HG02840 (cell line): ENCODE measurements around the gene RASGRP1.

Experiments
- ATAC-seq: cut with Tn5 transposase; IDR thresholded peaks from one replicate; pipeline ENCODE4 v1.9.1; 2021; ENCODE audit warnings: mild to moderate bottlenecking, moderate library complexity, moderate number of reproducible peaks; ENCODE audit not compliant: unreplicated experiment, low FRiP score

RASGRP1 gene

GRCh38 chr15:38539008-38539343 is 25.6 kb downstream of the RASGRP1 start:
- ATAC-seq = no peak

GRCh38 chr15:38538328-38539007 is 26.1 kb downstream of the RASGRP1 start:
- ATAC-seq = no peak

- ATAC-seq = no peak
Observed at GRCh38 chr15:38536201-38536676, 28.4 kb downstream of the RASGRP1 start.

DNA sequence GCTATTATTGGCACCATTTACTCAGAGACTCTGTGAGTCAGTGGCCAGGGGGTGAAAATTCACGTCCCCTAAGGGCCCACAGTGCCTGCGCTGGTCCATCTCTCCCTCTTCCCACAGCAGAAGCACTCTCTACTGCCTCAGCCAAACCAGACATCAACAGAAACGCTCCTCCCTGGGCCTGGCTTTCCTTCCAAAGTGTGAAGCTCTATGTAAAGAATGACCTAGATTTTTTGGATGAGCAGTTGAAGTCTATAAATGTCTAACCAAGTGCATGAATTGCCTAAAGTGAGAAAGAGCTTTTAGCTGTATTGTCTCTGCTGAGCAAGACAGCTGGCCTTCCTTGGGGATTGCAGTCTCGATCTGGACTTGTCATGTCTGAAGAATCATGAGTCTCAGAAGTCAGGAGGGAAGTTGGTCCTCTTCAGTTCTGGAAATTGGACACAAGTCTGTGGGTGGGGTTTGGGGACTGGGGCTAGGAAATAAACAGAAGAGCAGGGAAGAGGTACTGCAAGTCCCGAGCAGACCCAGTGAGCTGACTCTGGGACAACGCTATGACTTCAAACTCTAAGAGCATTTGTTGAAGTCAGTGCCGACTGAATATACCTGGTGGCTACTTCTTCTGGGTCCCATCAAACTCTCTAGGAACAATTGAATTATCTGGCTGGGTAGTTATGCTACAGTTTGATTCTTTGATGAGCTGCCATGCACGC is 29.0 kb downstream of the RASGRP1 start:
- ATAC-seq = no peak

GRCh38 chr15:38534691-38535090 is 29.9 kb downstream of the RASGRP1 start:
- no peak for ATAC-seq

DNA sequence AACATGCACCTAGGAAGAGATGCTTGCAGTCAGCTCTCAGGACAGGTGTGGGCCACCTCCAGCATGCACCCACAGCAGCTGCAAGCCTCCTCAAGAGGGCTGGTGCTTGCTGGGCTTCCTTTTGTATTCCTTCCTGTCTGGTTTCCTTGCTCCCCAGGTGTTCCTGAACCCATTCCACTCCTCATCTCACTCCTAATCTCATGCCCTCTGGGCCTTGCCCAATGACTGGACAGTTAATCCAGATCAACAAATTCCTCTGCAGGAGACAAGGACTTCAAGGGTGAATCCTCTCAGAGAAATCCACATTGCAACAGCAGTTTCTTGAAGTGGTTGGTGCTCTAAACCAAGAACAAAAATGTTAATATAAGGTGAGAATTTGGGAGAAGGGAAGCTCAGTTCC is 30.7 kb downstream of the RASGRP1 start:
- no peak for ATAC-seq

DNA sequence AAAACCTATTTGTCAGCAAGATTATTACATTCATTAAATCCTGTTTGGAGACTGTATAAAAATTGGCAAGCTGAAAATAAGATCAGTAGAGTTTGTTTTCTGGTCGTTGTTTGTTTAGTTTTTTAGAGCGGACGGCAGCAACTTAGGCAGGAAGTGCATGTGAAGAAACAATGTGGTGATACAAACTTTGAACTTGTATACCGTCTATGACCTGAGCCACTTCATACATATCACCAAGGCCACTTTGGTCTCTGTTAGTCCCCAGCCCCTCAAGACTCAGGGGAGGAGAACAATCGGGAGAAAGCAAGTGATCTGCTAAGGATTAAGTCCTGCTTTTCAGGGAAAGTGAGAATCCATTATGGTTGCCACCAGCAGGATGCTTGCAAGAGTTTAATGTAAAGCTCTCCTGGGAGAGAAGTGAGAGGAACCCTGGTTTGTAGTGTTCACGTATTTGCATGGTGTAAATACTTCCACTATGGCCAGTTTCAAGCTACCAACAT is 31.1 kb downstream of the RASGRP1 start:
- no peak for ATAC-seq

GRCh38 chr15:38532728-38533127 is 31.9 kb downstream of the RASGRP1 start:
- ATAC-seq = no peak

GRCh38 chr15:38531509-38531908 is 33.1 kb downstream of the RASGRP1 start:
- ATAC-seq = no peak

DNA sequence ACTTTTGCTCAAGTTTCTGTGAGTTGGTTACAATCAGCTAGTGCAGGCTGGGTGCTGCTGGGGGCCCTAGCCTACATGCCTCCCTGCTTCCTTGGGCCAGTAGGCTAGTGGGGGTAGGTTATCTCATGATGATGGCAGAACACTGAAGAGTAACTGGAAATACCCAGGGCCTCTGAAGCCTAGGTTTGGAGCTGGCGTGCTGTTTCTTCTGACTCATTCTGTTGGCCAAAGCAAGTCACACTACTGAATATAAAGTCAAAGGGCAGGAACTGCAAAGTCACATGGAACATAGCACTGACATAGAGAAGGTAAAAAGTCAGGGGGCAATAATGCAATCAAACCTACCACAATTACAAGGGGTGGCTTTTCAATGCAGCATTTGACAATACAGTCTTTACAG is 34.5 kb downstream of the RASGRP1 start:
- no peak for ATAC-seq

DNA sequence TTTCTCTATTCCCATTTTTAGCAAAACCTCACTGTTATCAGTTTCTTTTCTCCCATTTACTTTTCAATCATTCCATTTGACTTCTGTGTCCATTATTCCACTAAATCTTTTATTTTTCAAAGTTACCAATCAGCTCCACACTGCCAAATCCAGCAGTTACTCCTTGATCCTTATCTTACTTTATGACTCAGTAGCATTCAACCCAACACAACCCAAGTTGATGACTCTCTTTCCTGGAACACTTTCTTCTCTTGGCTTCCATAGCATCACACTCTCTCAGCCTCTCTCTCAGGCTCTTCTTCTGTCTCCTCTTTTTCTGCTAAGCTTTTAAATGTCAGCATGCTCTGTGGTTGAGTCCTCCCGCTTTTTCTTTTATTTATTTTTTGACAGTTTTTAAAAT is 36.3 kb downstream of the RASGRP1 start:
- ATAC-seq = no peak

DNA sequence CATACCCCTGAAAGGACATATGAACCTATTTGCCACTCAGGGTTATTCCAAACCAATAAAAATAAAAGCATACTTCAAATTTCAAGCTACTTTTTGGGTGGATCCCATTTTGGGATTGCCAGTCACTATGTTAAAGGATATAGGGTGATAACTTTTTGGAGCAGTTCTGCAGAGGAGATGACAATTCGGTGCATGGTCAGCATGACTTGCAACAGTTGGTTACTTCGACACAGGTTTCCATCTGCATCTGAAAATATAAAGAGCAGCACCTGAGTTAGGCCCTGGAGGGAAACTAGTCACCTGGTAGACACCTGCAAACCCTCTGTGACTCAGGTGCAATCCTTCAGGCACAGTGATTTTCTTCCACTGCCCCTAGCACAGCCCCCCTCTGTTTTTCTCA is 38.5 kb downstream of the RASGRP1 start:
- ATAC-seq = no peak

DNA sequence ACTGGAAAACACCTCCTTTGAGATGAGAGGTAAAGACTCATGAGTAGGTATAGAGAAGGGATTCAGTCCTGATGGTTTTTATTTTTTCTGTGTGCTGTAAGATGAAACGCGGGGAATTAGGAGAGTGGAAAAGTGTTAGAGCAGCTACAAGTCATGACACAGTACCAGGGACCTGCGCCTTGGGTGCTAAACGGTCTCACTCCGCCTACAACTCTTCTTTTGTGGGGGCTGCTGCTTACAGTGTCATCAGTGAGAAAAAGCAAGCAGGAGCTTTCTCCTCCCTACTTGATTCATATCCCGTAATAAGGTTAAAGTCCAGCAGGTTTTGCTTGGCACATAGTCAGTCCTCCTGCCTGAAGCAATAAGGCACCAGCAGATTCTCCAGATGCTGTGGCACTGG is 39.1 kb downstream of the RASGRP1 start:
- ATAC-seq = no peak

GRCh38 chr15:38524156-38524555 is 40.5 kb downstream of the RASGRP1 start:
- ATAC-seq = no peak

DNA sequence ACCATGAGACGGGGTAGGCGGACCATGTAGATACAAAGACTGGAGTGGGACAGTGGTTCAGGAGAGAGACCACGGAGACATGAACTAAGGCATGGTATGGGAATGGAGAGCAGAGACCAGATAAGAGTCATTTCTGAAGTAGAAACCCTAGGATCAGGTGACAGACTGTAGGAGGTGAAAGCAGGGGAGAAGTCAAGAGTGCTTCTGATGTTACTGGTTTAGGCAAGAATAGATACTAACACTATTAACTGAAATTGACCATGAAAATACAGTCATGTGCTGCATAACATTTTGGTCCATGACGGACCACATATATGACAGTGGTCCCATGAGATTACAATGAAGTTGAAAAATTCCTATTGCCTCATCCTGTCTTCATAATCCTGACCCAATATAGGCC is 41.7 kb downstream of the RASGRP1 start:
- no peak for ATAC-seq

- no peak for ATAC-seq
Observed at GRCh38 chr15:38521316-38521715, 43.3 kb downstream of the RASGRP1 start.

DNA sequence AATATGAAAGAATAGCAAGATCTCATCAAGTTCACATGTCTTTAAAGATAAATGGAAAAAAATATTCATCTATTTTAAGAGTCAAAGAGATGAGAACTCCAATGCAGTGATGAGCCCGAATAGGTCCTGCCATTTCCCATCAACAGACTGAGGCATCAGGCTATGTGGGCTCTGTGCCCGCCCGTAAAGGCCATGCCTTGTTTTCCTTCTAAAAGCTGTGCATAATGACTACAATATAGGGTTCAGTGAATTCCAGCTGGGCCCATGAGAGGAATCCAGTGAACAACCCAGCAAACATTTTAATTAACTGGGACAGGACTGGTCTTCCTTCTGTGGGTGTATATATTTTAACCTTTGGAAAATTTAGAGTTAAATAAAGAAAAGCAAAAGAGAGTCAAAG is 44.6 kb downstream of the RASGRP1 start:
- no peak for ATAC-seq

DNA sequence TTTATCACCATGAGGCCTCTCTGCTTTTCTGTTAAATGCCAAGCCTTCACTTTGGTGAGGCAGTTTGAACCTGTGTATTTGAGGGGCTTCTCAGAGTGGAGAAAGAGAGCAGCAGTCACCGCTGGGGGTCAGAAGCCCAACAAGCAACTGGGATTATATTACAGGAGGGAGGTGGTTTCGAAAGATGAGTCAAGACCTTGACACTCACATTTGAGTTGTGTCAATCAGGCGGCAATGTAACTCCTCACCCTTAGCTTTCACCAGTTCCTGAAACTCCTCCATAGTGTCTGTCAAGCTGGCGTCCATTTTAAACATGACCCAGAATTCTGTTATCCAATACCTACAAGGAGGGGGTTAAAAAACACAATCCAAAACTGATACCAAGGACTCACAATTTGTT is 46.5 kb downstream of the RASGRP1 start:
- no peak for ATAC-seq

DNA sequence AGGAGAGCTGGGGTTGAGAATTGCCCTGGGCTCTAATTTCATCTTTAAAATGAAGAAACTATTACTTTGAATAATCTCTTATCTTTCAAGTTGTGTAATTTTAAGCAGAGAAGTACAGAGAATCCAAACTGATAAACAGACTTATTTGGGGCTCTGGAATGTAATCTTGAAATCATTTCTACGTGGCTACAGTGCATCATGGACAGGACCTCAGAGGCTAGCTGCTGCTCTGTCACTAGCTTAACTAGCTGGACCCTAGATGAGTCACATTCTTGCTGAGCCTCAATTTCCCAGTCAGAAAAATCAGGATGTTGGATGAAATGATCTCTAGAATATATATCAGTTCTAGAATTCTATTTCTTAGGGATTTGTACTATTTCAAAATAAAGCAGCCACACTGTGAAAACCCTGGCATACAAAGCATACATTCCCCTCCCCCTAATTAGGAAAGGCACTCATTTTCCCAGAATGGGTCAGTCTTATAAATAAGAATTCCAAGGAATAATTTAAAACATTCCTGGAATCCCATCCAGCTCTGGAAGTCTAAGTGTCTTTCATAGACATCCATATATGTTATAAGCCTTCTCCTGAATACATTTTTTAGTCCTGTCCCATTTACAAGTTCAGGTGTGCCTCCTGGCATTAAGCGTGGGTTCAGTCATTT is 47.2 kb downstream of the RASGRP1 start:
- no peak for ATAC-seq

DNA sequence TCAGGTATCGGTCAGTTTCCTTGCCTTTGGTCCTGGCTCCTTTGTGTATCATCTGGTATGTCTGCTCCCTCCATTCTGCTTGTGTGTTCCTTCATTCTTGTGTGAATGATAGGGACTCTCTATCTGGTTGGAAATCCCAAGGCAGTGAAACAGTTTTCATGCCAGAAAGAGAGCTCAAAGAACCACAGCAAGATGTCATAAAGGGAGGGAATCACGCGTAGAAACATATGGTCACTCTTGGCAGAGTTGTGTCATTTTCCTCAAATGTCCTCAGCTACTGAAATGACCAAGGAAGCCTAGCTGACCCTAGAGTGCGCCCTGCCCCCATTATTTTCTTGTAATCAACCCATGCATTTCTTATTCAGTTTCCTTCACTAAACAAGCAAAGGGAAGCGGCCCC is 48.0 kb downstream of the RASGRP1 start:
- ATAC-seq = no peak

DNA sequence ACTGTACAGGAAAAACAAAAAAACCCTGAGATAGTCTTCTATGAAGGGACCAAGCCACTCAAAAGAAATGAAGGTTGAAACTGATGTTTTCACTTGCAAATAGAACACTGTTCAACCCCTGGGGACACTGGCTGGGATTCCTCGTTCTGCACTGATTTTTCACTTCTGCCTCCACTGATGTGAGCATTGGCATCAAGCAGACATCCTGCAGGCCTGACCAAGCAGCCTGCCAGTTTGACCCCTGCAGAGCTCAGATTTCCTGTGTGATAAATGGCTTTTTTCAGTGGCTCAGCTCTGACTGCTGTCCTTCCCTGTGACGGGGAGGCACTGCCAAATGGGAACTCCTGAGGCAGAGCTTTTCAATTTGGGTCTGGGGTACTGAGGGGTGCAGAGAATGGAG is 50.0 kb downstream of the RASGRP1 start:
- no peak for ATAC-seq

GRCh38 chr15:38512901-38513300 is 51.7 kb downstream of the RASGRP1 start:
- no peak for ATAC-seq
